ENCODE results near the gene POC5.

Gene POC5

DNA sequence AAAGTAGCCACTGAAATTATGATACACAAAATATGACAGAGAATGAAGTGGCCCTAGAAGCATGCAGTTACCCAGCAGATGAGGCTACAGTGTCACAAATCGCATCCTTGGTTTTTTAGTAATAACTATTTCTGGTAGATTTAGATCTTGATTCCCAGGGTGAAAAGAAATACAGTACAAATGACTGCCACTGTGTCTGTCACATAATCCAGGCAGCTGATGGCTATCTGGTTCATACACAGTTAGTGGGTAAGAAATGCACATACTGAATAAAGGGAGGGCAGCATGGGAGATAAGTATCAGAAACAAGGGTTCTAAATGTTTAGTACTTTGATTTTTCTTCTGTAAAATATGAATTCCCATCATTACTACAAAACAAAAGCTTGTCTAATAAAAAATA is 41.5 kb downstream of the POC5 start:
- no peak overlapping the region for H3K9ac ChIP-seq (ENCODE audit: low read length in 2 of 2)
- no peaks in the 10 kb centered on the region for H3K27me3 ChIP-seq (ENCODE audit: control insufficient read depth in 1 of 2, insufficient read depth in 2 of 2, low read length in 2 of 2)

DNA sequence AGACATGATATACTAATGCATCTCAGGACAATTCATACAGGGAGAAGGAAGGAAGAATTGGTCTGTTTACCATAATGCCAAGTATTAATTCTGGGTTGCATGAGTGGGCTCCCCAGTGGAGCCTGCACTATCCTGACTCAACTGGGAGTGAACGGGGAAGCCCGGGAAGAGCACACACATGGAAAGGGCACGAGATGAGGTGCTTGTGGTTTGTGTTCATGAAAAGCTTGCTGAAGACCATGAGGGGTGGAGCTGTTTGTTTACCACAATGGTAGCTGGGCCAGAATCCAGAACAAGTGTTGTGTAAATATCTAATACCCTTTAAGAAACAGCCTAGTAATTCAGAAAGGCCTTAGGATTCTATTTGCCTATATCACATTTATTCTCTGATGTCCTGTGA is 44.6 kb downstream of the POC5 start:
- Histone ChIP-seq H3K9me3 (ENCODE audit: control insufficient read depth in 2 of 2, low read length in 2 of 2) (no peaks in the 10 kb centered on the region), H3K36me3 (ENCODE audit: control insufficient read depth in 2 of 2, insufficient read depth in 2 of 2, low read length in 2 of 2) (peaks cover 0 to 4% of the 10 kb centered on the region in 2 donors), H3K9ac (ENCODE audit: low read length in 2 of 2) (no peak overlapping the region), H3K27ac (ENCODE audit: low read length) (no peak overlapping the region), H3K27me3 (ENCODE audit: control insufficient read depth in 1 of 2, insufficient read depth in 2 of 2, low read length in 2 of 2) (no peaks in the 10 kb centered on the region), H3K4me1 (ENCODE audit: control insufficient read depth, insufficient read depth, low read length) (no peaks in the 10 kb centered on the region), H3K4me3 (ENCODE audit: low read length in 2 of 2) (no peak overlapping the region)

More for the DNA sequence above, 41.5 kb downstream of the POC5 start:
- no peaks in the 10 kb centered on the region for H3K9me3 ChIP-seq (ENCODE audit: control insufficient read depth in 2 of 2, low read length in 2 of 2)
- H3K36me3 ChIP-seq (ENCODE audit: control insufficient read depth in 2 of 2, insufficient read depth in 2 of 2, low read length in 2 of 2): peaks cover 0 to 4% of the 10 kb centered on the region in 2 donors
- H3K27ac ChIP-seq (ENCODE audit: low read length): no peak overlapping the region
- H3K4me3 ChIP-seq (ENCODE audit: low read length in 2 of 2): no peak overlapping the region
- H3K4me1 ChIP-seq (ENCODE audit: control insufficient read depth, insufficient read depth, low read length): no peaks in the 10 kb centered on the region

- Histone ChIP-seq H3K4me3 (ENCODE audit: low read length in 2 of 2) (no peak overlapping the region), H3K4me1 (ENCODE audit: control insufficient read depth, insufficient read depth, low read length) (no peaks in the 10 kb centered on the region), H3K27me3 (ENCODE audit: control insufficient read depth in 1 of 2, insufficient read depth in 2 of 2, low read length in 2 of 2) (no peaks in the 10 kb centered on the region), H3K9ac (ENCODE audit: low read length in 2 of 2) (no peak overlapping the region), H3K9me3 (ENCODE audit: control insufficient read depth in 2 of 2, low read length in 2 of 2) (no peaks in the 10 kb centered on the region), H3K36me3 (ENCODE audit: control insufficient read depth in 2 of 2, insufficient read depth in 2 of 2, low read length in 2 of 2) (peaks cover 0 to 4% of the 10 kb centered on the region in 2 donors), H3K27ac (ENCODE audit: low read length) (no peak overlapping the region)
Measured at GRCh38 chr5:75671506-75671905, 45.7 kb downstream of the POC5 start.

DNA sequence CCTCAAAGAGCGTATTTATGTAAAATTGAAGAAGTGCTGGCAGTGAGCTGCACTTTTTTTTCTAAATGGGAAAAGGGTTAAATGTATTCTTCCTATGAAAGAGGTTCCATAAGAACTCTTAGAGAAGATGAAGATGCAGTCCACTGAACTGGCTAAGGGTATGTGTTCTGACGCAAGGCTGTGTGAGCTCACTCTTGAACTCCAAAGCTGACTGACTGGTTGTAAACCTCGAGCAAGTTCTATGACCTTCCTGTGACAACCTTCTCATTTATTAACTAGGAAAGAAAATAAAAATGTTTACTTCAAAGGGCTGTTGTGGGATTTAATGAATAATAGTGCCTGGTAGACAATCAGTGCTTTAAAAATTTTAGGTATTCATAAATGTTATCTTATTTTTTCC is 46.7 kb downstream of the POC5 start:
- H3K27ac ChIP-seq (ENCODE audit: low read length): no peak overlapping the region

GRCh38 chr5:75668977-75669689 is 48.1 kb downstream of the POC5 start:
- H3K4me1 ChIP-seq (ENCODE audit: control insufficient read depth, insufficient read depth, low read length): no peaks in the 10 kb centered on the region
- no peak overlapping the region for H3K4me3 ChIP-seq (ENCODE audit: low read length in 2 of 2)
- H3K36me3 ChIP-seq (ENCODE audit: control insufficient read depth in 2 of 2, insufficient read depth in 2 of 2, low read length in 2 of 2): no peaks in the 10 kb centered on the region
- H3K9me3 ChIP-seq (ENCODE audit: control insufficient read depth in 2 of 2, low read length in 2 of 2): no peaks in the 10 kb centered on the region
- no peak overlapping the region for H3K27ac ChIP-seq (ENCODE audit: low read length)
- H3K9ac ChIP-seq (ENCODE audit: low read length in 2 of 2): no peak overlapping the region
- no peaks in the 10 kb centered on the region for H3K27me3 ChIP-seq (ENCODE audit: control insufficient read depth in 1 of 2, insufficient read depth in 2 of 2, low read length in 2 of 2)

More for the DNA sequence above, 46.7 kb downstream of the POC5 start:
- Histone ChIP-seq H3K4me1 (ENCODE audit: control insufficient read depth, insufficient read depth, low read length) (no peaks in the 10 kb centered on the region), H3K9ac (ENCODE audit: low read length in 2 of 2) (no peak overlapping the region), H3K36me3 (ENCODE audit: control insufficient read depth in 2 of 2, insufficient read depth in 2 of 2, low read length in 2 of 2) (peaks cover 0 to 4% of the 10 kb centered on the region in 2 donors), H3K27me3 (ENCODE audit: control insufficient read depth in 1 of 2, insufficient read depth in 2 of 2, low read length in 2 of 2) (no peaks in the 10 kb centered on the region), H3K4me3 (ENCODE audit: low read length in 2 of 2) (no peak overlapping the region), H3K9me3 (ENCODE audit: control insufficient read depth in 2 of 2, low read length in 2 of 2) (no peaks in the 10 kb centered on the region)

- no peak overlapping the region for H3K9ac ChIP-seq (ENCODE audit: low read length in 2 of 2)
- no peaks in the 10 kb centered on the region for H3K36me3 ChIP-seq (ENCODE audit: control insufficient read depth in 2 of 2, insufficient read depth in 2 of 2, low read length in 2 of 2)
- no peaks in the 10 kb centered on the region for H3K27me3 ChIP-seq (ENCODE audit: control insufficient read depth in 1 of 2, insufficient read depth in 2 of 2, low read length in 2 of 2)
- no peaks in the 10 kb centered on the region for H3K9me3 ChIP-seq (ENCODE audit: control insufficient read depth in 2 of 2, low read length in 2 of 2)
- no peak overlapping the region for H3K27ac ChIP-seq (ENCODE audit: low read length)
- H3K4me3 ChIP-seq (ENCODE audit: low read length in 2 of 2): no peak overlapping the region
- H3K4me1 ChIP-seq (ENCODE audit: control insufficient read depth, insufficient read depth, low read length): no peaks in the 10 kb centered on the region
Measured at GRCh38 chr5:75668445-75668844, 48.8 kb downstream of the POC5 start.

- Histone ChIP-seq H3K9ac (ENCODE audit: low read length in 2 of 2) (no peak overlapping the region), H3K27me3 (ENCODE audit: control insufficient read depth in 1 of 2, insufficient read depth in 2 of 2, low read length in 2 of 2) (no peaks in the 10 kb centered on the region), H3K4me3 (ENCODE audit: low read length in 2 of 2) (no peak overlapping the region), H3K4me1 (ENCODE audit: control insufficient read depth, insufficient read depth, low read length) (no peaks in the 10 kb centered on the region), H3K36me3 (ENCODE audit: control insufficient read depth in 2 of 2, insufficient read depth in 2 of 2, low read length in 2 of 2) (no peaks in the 10 kb centered on the region), H3K9me3 (ENCODE audit: control insufficient read depth in 2 of 2, low read length in 2 of 2) (no peaks in the 10 kb centered on the region), H3K27ac (ENCODE audit: low read length) (no peak overlapping the region)
Measured at GRCh38 chr5:75667586-75667985, 49.7 kb downstream of the POC5 start.

DNA sequence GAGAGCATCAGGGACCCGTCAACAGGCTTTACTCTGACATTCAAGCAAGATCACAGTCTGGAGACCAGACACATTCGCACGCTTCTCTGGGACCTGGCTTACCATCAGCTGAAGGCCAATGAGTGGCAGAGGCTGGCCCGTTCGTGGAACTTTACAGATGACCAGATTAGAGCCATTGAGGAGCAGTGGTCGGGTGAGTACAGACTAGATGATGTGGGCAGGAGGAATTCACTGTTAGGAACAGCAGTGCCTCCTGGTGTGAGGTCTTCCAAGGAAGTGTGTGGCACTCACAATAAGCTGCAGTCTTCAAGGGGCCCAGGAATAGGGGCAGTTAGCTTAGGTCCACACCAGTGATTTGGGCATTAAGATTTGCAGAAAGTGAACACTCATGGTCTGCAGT is 50.4 kb downstream of the POC5 start:
- Histone ChIP-seq H3K36me3 (ENCODE audit: control insufficient read depth in 2 of 2, insufficient read depth in 2 of 2, low read length in 2 of 2) (no peaks in the 10 kb centered on the region), H3K9ac (ENCODE audit: low read length in 2 of 2) (no peak overlapping the region), H3K4me3 (ENCODE audit: low read length in 2 of 2) (no peak overlapping the region), H3K27ac (ENCODE audit: low read length) (no peak overlapping the region), H3K4me1 (ENCODE audit: control insufficient read depth, insufficient read depth, low read length) (no peaks in the 10 kb centered on the region), H3K27me3 (ENCODE audit: control insufficient read depth in 1 of 2, insufficient read depth in 2 of 2, low read length in 2 of 2) (no peaks in the 10 kb centered on the region), H3K9me3 (ENCODE audit: control insufficient read depth in 2 of 2, low read length in 2 of 2) (no peaks in the 10 kb centered on the region)

- H3K27ac ChIP-seq (ENCODE audit: low read length): no peak overlapping the region
- no peaks in the 10 kb centered on the region for H3K36me3 ChIP-seq (ENCODE audit: control insufficient read depth in 2 of 2, insufficient read depth in 2 of 2, low read length in 2 of 2)
- H3K4me3 ChIP-seq (ENCODE audit: low read length in 2 of 2): no peak overlapping the region
- H3K9ac ChIP-seq (ENCODE audit: low read length in 2 of 2): no peak overlapping the region
- H3K4me1 ChIP-seq (ENCODE audit: control insufficient read depth, insufficient read depth, low read length): no peaks in the 10 kb centered on the region
- H3K27me3 ChIP-seq (ENCODE audit: control insufficient read depth in 1 of 2, insufficient read depth in 2 of 2, low read length in 2 of 2): no peaks in the 10 kb centered on the region
- no peaks in the 10 kb centered on the region for H3K9me3 ChIP-seq (ENCODE audit: control insufficient read depth in 2 of 2, low read length in 2 of 2)
Measured at GRCh38 chr5:75664979-75665378, 52.3 kb downstream of the POC5 start.

GRCh38 chr5:75663579-75664284 is 53.5 kb downstream of the POC5 start:
- H3K4me1 ChIP-seq (ENCODE audit: control insufficient read depth, insufficient read depth, low read length): no peaks in the 10 kb centered on the region
- no peak overlapping the region for H3K4me3 ChIP-seq (ENCODE audit: low read length in 2 of 2)
- H3K27me3 ChIP-seq (ENCODE audit: control insufficient read depth in 1 of 2, insufficient read depth in 2 of 2, low read length in 2 of 2): no peaks in the 10 kb centered on the region
- no peak overlapping the region for H3K9ac ChIP-seq (ENCODE audit: low read length in 2 of 2)
- H3K36me3 ChIP-seq (ENCODE audit: control insufficient read depth in 2 of 2, insufficient read depth in 2 of 2, low read length in 2 of 2): no peaks in the 10 kb centered on the region
- no peak overlapping the region for H3K27ac ChIP-seq (ENCODE audit: low read length)
- no peaks in the 10 kb centered on the region for H3K9me3 ChIP-seq (ENCODE audit: control insufficient read depth in 2 of 2, low read length in 2 of 2)

DNA sequence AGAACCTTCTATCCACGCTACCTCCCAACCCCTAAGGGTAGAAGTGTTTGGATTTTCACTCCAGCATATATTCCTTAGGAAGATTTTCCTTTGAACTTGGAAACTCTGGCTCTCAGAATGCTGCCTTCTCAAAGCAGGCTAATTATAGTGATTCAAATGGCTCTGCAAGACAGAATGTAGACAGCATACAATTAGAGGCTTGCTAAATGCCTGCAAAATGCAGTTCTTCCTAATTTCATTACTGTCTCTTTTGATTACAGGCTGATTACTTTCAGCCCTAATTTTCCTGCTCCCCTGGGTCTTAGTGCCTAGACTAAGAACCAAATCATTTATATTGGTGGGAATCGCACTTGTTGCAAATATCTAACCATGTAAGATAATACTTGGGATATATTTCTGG is 55.2 kb downstream of the POC5 start:
- no peaks in the 10 kb centered on the region for H3K36me3 ChIP-seq (ENCODE audit: control insufficient read depth in 2 of 2, insufficient read depth in 2 of 2, low read length in 2 of 2)
- no peaks in the 10 kb centered on the region for H3K27me3 ChIP-seq (ENCODE audit: control insufficient read depth in 1 of 2, insufficient read depth in 2 of 2, low read length in 2 of 2)
- H3K27ac ChIP-seq (ENCODE audit: low read length): no peak overlapping the region
- H3K4me3 ChIP-seq (ENCODE audit: low read length in 2 of 2): no peak overlapping the region
- H3K9me3 ChIP-seq (ENCODE audit: control insufficient read depth in 2 of 2, low read length in 2 of 2): no peaks in the 10 kb centered on the region
- H3K9ac ChIP-seq (ENCODE audit: low read length in 2 of 2): no peak overlapping the region
- peaks cover under 1% of the 10 kb centered on the region for H3K4me1 ChIP-seq (ENCODE audit: control insufficient read depth, insufficient read depth, low read length)

All from stomach smooth muscle (tissue), 2 donors.